MCF 10A (cell line): ENCODE data around the gene SNTB2. TPM values are rescaled to one million over a fixed set of nuclear protein-coding genes. Genes with fewer than 3 reads are reported as not detected.

ENCODE experiments used
- BruUV-seq: library from RNA; stranded (reverse); fragments of 400-500 nt; replicated peaks from 2 replicates; lab custom pipeline; 2021; lab: Mats Ljungman, UMichigan
- CTCF ChIA-PET: fragments of 300-600 bp; sonication (Branson Sonifier 250); formaldehyde crosslinking; extraction: SDS; loops from one replicate; lab custom pipeline; 2021; ENCODE audit warnings: antibody characterized with exemption, inconsistent platforms; lab: Yijun Ruan, JAX
- POLR2A ChIA-PET: fragments of 300-600, 350-650 bp; sonication (Branson Sonifier 250); formaldehyde crosslinking; extraction: SDS; loops from one replicate; lab custom pipeline; 2020; ENCODE audit warnings: antibody characterized with exemption, inconsistent platforms; lab: Yijun Ruan, JAX
- DNase-seq: peaks from one replicate; pipeline ENCODE4 v3.0.0-alpha.2; 2018; ENCODE audit not compliant: unreplicated experiment
- H3K27ac Mint-ChIP-seq: one replicate; pipeline ENCODE4 v1.8.0; 2022; ENCODE audit warnings: mild to moderate bottlenecking, low read depth, mixed read lengths; ENCODE audit not compliant: unreplicated experiment
- H3K27me3 Mint-ChIP-seq: one replicate; pipeline ENCODE4 v1.8.0; 2022; ENCODE audit warnings: mixed read lengths; ENCODE audit not compliant: insufficient read depth, unreplicated experiment
- H3K36me3 Mint-ChIP-seq: one replicate; pipeline ENCODE4 v1.8.0; 2022; ENCODE audit warnings: mild to moderate bottlenecking, moderate library complexity, mixed read lengths; ENCODE audit not compliant: insufficient read depth, unreplicated experiment
- H3K4me1 Mint-ChIP-seq: one replicate; pipeline ENCODE4 v1.8.0; 2022; ENCODE audit warnings: mixed read lengths; ENCODE audit not compliant: insufficient read depth, unreplicated experiment
- H3K4me3 Mint-ChIP-seq: one replicate; pipeline ENCODE4 v1.8.0; 2022; ENCODE audit warnings: mild to moderate bottlenecking, moderate library complexity, mixed read lengths; ENCODE audit not compliant: unreplicated experiment
- H3K9me3 Mint-ChIP-seq: one replicate; pipeline ENCODE4 v1.8.0; 2022; ENCODE audit warnings: mixed read lengths; ENCODE audit not compliant: unreplicated experiment
- CTCF ChIP-seq: fragments of 200-600 bp; IDR thresholded peaks from one replicate; pipeline ENCODE4 v1.8.0; 2022; ENCODE audit warnings: antibody characterized with exemption, mild to moderate bottlenecking; ENCODE audit not compliant: unreplicated experiment
- intact Hi-C: fragments of 100-400 bp; cut with micrococcal nuclease; formaldehyde crosslinking; loops from 2 replicates; pipeline ENCODE4 v1.14.1; 2022
- total RNA-seq: library from RNA; stranded (reverse); gene quantifications from 2 replicates; pipeline ENCODE4 v1.2.3, GENCODE V29; 2022

Gene SNTB2
- total RNA-seq, 1 experiment from 2014 or later, result 20.2 TPM

GRCh38 chr16:69270395-69270794 lies 83.4 kb downstream of the SNTB2 start:
- ChIA-PET POLR2A (no interaction called here), CTCF (interaction anchor here (1.1 to 1.8 kb wide), 2 partner anchors 17 kb away, joined by 4 to 7 read pairs; no protein-coding TSS in a partner anchor)
- BruUV-seq, result no TSS peak
- Mint-ChIP-seq H3K4me1 (no peaks in the 10 kb centered on the region), H3K36me3 (peaks cover 8% of the 10 kb centered on the region), H3K27me3 (no peaks in the 10 kb centered on the region), H3K9me3 (no peaks in the 10 kb centered on the region), H3K4me3 (no peak overlapping the region), H3K27ac (no peak overlapping the region)
- TF ChIP-seq CTCF, result no peak
- no peak for DNase-seq
- intact Hi-C loops, result no loop called here

- no peak for TF ChIP-seq CTCF
- POLR2A ChIA-PET, result no interaction called here
- no peaks in the 10 kb centered on the region for H3K4me1 Mint-ChIP-seq
- H3K4me3 Mint-ChIP-seq, result no peak overlapping the region
- H3K27me3 Mint-ChIP-seq, result no peaks in the 10 kb centered on the region
- H3K9me3 Mint-ChIP-seq, result no peaks in the 10 kb centered on the region
- intact Hi-C loops, result no loop called here
- no peak overlapping the region for H3K27ac Mint-ChIP-seq
- peaks cover 8% of the 10 kb centered on the region for H3K36me3 Mint-ChIP-seq
- DNase-seq, result no peak
- CTCF ChIA-PET, result interaction anchor here (1.8 kb wide), 1 partner anchor 17 kb away, joined by 7 read pairs; no protein-coding TSS in a partner anchor
- BruUV-seq, result no TSS peak
Observed at GRCh38 chr16:69270831-69271230, 83.9 kb downstream of the SNTB2 start.

GRCh38 chr16:69273009-69273408 lies 86.0 kb downstream of the SNTB2 start:
- ChIA-PET CTCF (interaction anchor here (2.5 to 2.6 kb wide), 2 partner anchors 13 to 123 kb away, joined by 7 to 12 read pairs; no protein-coding TSS in a partner anchor), POLR2A (interaction anchor here (0.7 to 0.9 kb wide), 2 partner anchors 9 to 505 kb away, joined by 3 read pairs; no protein-coding TSS in a partner anchor)
- intact Hi-C loops, result no loop called here
- TF ChIP-seq CTCF, result no peak
- no peaks in the 10 kb centered on the region for H3K27me3 Mint-ChIP-seq
- DNase-seq, result no peak
- peaks cover 9% of the 10 kb centered on the region for H3K36me3 Mint-ChIP-seq
- H3K4me1 Mint-ChIP-seq, result no peaks in the 10 kb centered on the region
- no TSS peak for BruUV-seq
- H3K4me3 Mint-ChIP-seq, result no peak overlapping the region
- H3K27ac Mint-ChIP-seq, result no peak overlapping the region
- H3K9me3 Mint-ChIP-seq, result no peaks in the 10 kb centered on the region

GRCh38 chr16:69274699-69275235 lies 87.8 kb downstream of the SNTB2 start:
- no peaks in the 10 kb centered on the region for H3K9me3 Mint-ChIP-seq
- no peaks in the 10 kb centered on the region for H3K27me3 Mint-ChIP-seq
- H3K4me3 Mint-ChIP-seq, result no peak overlapping the region
- CTCF ChIA-PET, result interaction anchor here (0.7 to 2.5 kb wide), 2 partner anchors 125 to 167 kb away, joined by 3 to 7 read pairs; no protein-coding TSS in a partner anchor
- POLR2A ChIA-PET, result interaction anchor here (0.7 to 1.5 kb wide), 4 partner anchors 11 to 744 kb away, joined by 3 to 4 read pairs (median 4); no protein-coding TSS in a partner anchor
- no peaks in the 10 kb centered on the region for H3K4me1 Mint-ChIP-seq
- H3K27ac Mint-ChIP-seq, result no peak overlapping the region
- no peak for TF ChIP-seq CTCF
- intact Hi-C loops, result no loop called here
- DNase-seq, result no peak
- peaks cover 6% of the 10 kb centered on the region for H3K36me3 Mint-ChIP-seq
- BruUV-seq, result no TSS peak
